ENCODE measurements around the gene ABLIM1.

GRCh38 chr10:114540236-114540635, 117.8 kb downstream of the ABLIM1 start:
- TF ChIP-seq POLR2AphosphoS5 (IDR thresholded peaks at IDR 0.05; ENCODE audit: low read depth, low read length) (no peak), FOXP2 (optimal IDR thresholded peaks at IDR 0.05; ENCODE audit: borderline replicate concordance, extremely low read depth, extremely low read length, insufficient read depth) (no peak), REST (IDR thresholded peaks at IDR 0.05; ENCODE audit: insufficient read depth in 1 of 2, low read depth in 2 of 2, low read length in 2 of 2) (no peak), TAF1 (IDR thresholded peaks at IDR 0.05; ENCODE audit: borderline replicate concordance, insufficient read depth, low read length) (no peak)
